Right ventricle myocardium inferior (tissue), 1 donor: ENCODE measurements around the gene SLC38A5. TPM values are rescaled to one million over a fixed set of nuclear protein-coding genes. Genes with fewer than 3 reads are reported as not detected.
"Not testable (repeated sequence)": the region's sequence is repeated elsewhere in the genome, so short reads cannot be mapped to it uniquely, and the experiment has no call there.

Source experiments
- ATAC-seq: fragments of 200-7000 bp; cut with Tn5 transposase; one replicate; pipeline ENCODE4 v1.9.1; 2020; ENCODE audit warnings: mild to moderate bottlenecking, moderate library complexity
- DNase-seq: peaks from one replicate; pipeline ENCODE4 v3.0.0; 2021; ENCODE audit errors: missing footprints
- intact Hi-C: fragments of 100-400 bp; cut with DNase I; formaldehyde crosslinking; loops from one replicate; pipeline ENCODE4 v1.11.0; 2022
- long read RNA-seq: library from polyadenylated mRNA; unstranded; transcript quantifications from one replicate; pipeline ENCODE4 v2.0.0, GENCODE V29; 2021
- total RNA-seq: library from RNA; stranded (reverse); fragmentation: NEBNext Ultra II Directional; extraction: Animal tissue kit (Norgen Biotek cat#: 25700); gene quantifications from one replicate; pipeline ENCODE4 v1.2.1, GENCODE V29; 2021
- donor health status: DM: no; HTN: yes; CAD: no; lungs with severe emphysema.

The SLC38A5 gene
- total RNA-seq: 1.2 TPM
- long read RNA-seq: 0 reads

DNA sequence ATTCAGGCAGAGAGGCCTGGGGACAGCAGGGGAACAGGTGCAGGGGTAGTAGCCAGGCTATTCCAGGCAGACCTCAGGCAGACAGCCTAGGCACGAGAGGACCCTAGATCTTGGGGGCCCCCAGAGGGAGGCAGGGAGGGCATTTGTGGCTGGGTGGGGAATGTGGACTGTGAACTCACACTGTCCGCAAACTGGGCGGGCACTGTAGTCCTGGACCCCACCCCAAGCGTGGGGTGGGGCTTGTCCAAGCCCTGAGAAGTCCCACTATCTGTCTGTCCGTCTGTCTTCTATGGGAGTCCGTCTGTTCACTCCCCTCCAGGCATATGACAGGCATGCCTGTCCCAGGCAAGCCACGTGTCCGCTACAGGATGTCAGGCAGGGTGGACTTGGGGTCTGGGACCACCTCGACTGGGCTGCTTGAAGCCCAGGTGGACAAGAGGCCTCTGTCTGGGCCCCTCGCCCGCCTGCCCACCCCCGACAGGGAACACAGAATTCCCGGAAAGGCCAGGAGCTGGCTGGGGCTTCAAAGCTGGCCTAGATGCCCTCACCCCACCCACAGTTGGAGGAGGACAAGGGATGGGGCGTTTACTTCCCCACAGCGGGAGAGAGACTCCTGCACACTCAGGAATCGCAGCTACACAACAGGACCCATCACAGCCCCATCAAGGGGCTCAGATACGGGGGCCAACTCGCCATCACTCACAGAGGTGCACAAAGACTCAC lies at the start of gene SLC38A5:
Gene SLC38A5, minus strand, starts transcription at position 151 of the 723 bp plus-strand sequence. CDS start 2,336 bp downstream, outside the sequence.
- intact Hi-C loops: no loop called here
- ATAC-seq: no peak

DNA sequence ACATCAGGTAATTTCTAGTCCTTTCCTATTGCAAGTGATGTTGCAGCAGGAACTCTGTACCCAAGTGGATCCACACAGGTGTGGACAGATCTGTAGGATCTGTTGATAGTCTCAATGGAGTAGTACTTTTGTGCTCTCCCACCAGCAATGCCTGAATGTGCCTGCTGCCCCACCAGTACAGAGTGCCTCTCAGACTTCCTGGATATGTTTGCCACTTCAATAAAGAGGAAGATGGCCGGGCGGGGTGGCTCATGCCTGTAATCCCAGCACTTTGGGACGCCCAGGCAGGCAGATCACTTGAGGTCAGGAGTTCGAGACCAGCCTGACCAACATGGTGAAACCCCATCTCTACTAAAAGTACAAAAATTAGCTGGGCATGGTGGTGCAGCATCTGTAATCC lies 49.4 kb upstream of the SLC38A5 start:
- ATAC-seq, DNase-seq, intact Hi-C loops: not testable (repeated sequence)

More for the DNA sequence above, at the start of gene SLC38A5:
- DNase-seq: no peak

DNA sequence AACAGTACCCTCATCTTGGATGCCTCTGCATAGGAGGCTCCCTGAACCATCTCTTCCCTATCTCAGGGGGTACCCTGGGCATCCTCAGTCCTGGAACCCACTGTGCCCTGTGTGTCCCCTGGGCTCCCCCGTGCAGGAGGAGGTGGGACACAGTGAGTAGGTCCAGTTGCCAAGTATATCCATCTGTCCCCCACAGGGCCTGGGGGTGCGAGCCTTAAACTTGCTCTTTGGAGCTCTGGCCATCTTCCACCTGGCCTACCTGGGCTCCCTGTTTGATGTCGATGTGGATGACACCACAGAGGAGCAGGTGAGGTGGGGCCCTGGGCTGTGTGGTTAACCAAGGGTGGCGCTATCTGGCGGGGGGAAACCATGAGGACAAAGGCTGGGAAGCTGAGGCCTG lies 46.9 kb upstream of the SLC38A5 start:
- ATAC-seq: no peak
- intact Hi-C loops: no loop called here
- DNase-seq: no peak

DNA sequence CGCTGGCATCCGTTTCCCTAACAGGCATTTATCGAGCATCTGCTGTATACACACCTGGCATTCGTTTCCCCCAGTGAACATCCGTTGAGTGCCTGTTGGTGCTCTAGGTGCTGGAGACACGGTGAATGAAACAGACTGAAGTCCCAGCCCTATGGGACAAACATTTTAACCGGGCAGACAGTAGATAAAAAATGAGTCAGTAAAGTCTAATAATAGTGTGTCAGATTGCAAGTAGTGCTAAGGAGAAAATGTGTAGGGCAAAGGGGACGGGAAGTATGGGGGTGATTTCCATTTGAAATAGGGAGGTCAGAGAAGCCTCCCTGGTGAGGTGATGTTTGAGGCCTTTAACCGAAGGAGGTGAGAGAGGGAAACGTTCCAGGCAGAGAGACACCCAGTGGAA lies 46.2 kb upstream of the SLC38A5 start:
- DNase-seq: no peak
- intact Hi-C loops: no loop called here
- no peak for ATAC-seq

DNA sequence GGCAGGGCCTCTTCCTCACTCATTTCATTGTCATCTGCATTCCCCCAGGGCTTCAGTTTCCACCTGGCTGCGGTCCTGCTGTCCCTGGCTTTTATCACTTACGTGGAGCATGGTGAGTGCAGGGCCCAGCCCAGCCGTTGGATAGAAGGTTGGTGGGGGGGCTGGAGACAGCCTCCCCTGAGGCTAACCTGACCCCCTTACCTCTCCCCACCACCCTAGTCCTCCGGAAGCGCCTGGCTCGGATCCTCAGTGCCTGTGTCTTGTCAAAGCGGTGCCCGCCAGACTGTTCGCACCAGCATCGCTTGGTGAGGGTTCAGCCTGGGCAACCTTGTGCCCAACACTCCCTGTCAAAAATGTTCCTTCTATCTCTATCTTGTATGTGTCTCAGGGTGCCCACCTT lies 45.8 kb upstream of the SLC38A5 start:
- DNase-seq (no peak), ATAC-seq (no peak)
- intact Hi-C loops: no loop called here

DNA sequence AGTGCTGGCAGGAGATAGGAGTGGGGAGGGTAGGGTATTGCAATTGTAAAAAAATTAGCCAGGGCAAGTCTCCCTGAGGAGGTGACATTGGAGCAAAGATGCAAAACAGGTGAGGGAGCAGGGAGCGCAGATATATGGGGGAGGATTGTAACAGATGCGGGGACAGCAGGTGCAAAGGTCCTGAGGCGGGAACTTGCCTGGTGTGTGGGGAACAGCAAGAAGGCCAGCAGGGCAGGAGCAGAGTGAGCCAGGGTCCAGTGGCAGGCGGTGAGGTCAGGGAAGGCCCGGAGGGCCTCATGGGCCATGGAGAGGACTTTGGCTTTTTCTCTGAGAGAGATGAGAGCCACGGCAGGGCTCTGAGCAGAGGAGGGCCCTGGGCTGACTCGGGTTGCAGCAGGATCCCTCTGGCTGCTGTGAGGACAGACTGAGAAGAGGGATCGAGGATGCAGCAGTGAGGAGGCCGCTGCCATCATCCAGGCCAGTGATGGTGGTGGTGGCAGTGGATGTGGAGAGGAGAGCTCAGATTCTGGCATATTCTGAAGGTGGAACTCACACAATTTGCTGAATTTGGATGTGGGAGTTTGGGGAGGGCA lies 44.9 kb upstream of the SLC38A5 start:
- DNase-seq (no peak), ATAC-seq (no peak)
- intact Hi-C loops: no loop called here

DNA sequence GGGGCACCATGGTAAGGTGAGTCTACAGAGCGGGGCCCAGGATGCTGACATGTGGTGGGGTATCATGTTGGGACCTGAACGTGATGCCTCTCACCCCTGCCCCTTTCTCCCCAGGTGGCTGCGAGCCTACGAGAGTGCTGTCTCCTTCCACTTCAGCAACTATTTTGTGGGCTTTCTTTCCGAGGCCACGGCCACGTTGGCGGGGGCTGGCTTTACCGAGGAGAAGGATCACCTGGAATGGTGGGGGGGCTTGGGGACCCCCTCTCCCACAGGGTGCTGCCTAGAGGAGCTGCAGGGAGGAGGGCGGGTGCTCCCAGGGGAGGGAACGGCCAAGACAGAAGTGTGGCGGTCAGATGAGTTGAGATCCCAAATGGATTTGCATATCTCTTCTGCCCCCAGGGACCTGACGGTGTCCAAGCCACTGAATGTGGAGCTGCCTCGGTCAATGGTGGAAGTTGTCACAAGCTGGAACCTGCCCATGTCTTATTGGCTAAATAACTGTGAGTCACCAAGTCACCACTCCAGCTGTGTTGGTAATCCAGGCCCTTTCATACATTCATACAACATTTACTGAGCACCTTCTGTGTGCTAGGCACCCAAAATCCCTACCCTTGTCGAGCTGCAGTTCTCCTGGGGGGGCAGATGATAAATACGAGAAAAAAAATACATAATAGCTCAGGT lies 44.2 kb upstream of the SLC38A5 start:
- ATAC-seq (no peak), DNase-seq (no peak)
- intact Hi-C loops: no loop called here

DNA sequence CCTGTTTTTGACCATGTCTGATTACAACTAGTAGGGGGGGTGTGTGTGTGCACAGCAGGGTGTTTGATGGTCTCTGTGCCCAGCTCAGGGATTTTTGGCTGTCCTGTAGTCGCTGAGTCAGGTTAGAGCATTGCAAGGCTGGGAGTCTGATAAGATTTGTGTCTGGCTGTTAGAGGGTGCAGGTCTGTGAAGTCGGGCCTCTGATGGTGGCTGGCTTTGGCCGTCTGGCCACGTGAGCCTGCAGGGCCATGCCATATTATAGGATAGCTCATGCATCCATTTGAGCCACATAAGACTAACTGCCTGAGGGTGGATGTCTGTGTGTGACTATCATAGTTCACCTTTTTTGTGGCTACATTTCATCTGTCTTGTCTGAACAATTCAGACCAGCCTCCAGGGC lies 43.6 kb upstream of the SLC38A5 start:
- DNase-seq (no peak), ATAC-seq (no peak)
- intact Hi-C loops: no loop called here

DNA sequence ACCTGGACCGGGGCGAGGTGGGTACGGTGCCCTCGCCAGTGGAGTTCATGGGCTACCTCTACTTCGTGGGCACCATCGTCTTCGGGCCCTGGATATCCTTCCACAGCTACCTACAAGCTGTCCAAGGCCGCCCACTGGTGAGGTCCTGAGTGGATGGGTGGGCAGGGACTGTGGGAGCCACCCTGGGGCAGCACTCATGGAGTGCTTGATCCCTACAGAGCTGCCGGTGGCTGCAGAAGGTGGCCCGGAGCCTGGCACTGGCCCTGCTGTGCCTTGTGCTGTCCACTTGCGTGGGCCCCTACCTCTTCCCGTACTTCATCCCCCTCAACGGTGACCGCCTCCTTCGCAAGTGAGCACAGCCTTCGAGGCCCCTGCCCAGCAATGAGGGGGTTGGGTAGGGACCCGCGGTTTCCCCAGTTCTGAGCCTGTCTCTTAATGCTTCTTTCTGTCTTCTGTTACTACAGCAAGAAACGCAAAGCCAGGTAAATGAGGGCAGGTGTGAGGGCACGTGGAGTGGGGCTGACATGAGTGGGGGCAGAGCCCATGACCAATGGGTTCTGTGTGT lies 42.4 kb upstream of the SLC38A5 start:
- DNase-seq: no peak
- intact Hi-C loops: no loop called here

DNA sequence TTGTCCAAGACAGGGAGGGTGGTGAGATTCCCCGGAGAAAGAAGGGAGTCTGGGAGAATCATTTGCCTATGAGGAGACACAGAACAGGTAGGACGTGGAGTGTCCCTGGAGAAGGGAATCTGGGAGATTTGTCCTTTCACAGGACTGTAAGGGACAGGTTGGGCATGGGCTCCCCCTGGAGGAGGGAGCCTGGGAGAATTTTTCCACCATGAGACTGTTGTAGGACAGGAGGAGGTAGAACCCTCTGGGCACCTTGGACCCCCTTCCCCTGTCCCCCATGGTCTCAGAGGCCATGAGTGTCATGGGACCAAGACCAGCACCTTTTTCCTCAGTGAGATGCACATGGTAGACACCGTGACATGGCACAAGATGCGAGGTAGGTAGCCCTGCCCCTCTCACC lies 41.5 kb upstream of the SLC38A5 start:
- no peak for ATAC-seq
- intact Hi-C loops: no loop called here
- no peak for DNase-seq

More for the DNA sequence above, 42.4 kb upstream of the SLC38A5 start:
- ATAC-seq: no peak

DNA sequence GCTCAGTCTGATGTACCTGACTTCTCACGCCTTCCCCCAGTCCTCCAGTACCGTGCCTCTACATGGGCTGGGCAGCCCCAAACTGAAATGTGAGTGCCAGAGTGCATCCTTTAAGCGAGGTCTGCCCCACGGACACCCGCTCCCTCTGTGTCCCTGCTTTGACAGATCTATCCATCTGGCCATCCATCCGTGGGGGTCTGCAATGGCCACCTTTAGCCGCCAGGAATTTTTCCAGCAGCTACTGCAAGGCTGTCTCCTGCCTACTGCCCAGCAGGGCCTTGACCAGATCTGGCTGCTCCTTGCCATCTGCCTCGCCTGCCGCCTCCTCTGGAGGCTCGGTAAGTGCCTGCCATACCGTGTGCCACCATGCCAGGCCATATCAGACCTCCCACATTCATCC lies 39.6 kb upstream of the SLC38A5 start:
- DNase-seq: no peak
- intact Hi-C loops: loop anchor here (5.0 kb wide), 1 partner anchor 427 kb away; no protein-coding TSS in a partner anchor
- ATAC-seq: no peak

DNA sequence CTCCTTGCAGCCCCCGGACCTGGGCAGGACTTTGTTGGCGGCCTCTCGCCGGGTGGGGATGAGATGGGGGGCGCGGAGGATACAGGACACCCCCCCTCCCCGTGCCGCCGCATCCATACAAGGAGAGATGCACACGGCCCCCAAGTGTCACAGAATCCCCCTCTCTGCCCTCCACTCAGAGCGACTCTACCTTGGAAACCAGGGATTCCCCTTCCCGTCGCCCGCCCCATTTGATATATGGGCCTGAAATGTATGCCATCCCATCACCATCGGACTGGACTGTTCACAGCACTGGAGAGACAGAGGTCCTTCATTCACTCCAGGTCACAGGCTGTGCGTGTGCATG lies 39.2 kb upstream of the SLC38A5 start:
- intact Hi-C loops: loop anchor here (5.0 kb wide), 1 partner anchor 427 kb away; no protein-coding TSS in a partner anchor
- ATAC-seq (peak; percentile 11), DNase-seq (no peak)

DNA sequence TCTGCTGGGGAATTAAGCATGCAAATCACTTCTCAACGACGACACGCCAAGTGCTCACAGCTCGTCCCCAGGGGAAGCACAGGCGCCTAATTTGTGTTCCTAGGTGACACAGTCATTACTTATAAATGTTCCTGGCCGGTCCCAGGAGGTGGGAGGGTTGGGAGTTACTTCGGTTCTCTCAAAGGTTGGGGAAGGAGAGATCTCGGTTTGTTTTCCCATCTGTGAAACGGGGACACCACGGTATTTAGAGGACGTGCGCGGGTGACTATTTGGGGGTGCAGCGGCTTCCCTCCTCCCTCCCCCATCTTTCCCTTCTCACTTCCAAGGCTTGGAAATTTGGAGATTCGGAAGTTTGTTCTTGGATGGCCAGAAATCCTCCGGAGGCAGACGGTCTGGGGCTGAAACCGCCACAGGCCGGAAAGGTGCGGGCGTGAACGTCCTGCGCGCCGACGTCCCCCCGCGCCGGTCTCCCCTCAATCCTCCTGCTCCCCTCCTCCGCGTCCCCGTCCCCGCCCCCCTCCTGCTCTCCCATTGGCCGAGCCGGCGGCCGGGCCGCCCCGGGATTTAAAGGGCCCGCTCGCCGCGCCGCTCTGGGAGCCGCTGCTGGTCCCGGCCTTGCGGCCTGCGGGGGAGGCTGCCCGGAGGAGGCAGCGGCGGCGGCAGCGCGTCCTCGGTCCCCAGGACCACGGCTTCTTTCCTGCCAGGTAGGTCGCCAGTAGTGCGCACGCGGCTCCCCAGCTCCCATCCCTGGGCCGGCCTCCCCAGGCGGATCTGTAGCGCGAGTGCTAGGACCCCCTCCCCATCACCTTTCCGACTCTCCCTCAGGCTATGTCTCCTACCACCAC lies 38.6 kb upstream of the SLC38A5 start, which contains the start of gene PORCN:
Gene PORCN, plus strand, starts transcription at position 593 of the 845 bp plus-strand sequence. CDS start 829 bp downstream, outside the sequence.
- intact Hi-C loops: loop anchor here (5.0 kb wide), 1 partner anchor 426 kb away; no protein-coding TSS in a partner anchor

DNA sequence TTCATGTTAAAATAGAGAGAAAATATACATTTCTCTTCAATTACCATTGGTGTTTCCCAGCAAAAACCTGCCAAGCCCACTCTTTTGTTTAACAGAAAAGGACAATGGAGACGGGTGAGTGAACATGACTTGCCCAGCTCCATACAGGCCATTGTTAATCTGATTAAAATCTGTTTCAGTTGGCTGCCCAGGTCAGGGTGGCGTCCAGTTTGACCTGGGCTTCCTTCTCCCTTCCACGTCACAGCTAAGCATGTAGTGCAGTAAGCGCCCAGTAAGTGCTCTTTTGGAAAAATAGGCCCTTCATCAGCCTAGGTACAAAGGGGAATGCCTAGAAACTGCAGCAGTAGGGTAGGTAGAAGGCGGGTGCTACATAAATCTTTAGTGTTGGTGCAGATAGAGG lies 37.2 kb upstream of the SLC38A5 start:
- intact Hi-C loops: loop anchor here (5.0 kb wide), 1 partner anchor 425 kb away; no protein-coding TSS in a partner anchor
- DNase-seq (no peak), ATAC-seq (no peak)

More for the DNA sequence above, 38.6 kb upstream of the SLC38A5 start, which contains the start of gene PORCN:
- ATAC-seq: peak; percentile 96
- DNase-seq: peak; percentile 92

DNA sequence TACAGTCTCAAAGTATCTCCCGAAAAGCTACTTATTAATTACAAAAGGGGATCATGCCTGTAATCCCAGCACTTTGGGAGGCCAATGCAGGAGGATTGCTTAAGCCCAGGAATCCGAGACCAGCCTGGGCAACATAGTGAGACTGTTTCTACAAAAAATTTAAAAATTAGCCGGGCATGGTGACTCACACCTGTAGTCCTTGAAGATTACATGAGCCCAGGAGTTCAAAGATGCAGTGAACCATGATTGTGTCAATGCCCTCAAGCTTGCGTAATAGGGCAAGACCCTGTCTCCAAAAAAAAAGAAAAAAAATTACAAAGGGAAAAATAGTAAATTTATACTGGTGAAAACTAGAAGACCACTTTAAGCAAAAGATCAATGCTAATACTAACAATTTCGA lies 35.4 kb upstream of the SLC38A5 start:
- DNase-seq (no peak), ATAC-seq (no peak)
- intact Hi-C loops: loop anchor here (5.0 kb wide), 1 partner anchor 423 kb away; no protein-coding TSS in a partner anchor

DNA sequence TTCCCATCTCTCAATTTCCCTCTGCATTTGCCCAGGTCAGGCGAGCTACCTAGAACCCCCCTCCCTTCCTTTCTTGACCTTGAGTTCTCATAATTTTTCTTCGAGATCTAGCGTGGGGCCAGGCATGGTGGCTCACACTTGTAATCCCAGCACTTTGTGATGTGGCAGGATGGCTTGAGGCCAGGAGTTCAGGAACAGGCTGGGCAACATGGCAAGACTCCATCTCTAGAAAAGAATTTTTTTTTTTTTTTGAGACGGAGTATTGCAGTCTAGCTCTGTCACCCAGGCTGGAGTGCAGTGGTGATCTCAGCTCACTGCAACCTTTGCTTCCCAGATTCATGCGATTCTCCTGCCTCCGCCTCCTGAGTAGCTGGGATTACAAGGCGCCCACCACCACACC lies 34.2 kb upstream of the SLC38A5 start:
- intact Hi-C loops: no loop called here
- ATAC-seq: no peak
- DNase-seq: no peak

DNA sequence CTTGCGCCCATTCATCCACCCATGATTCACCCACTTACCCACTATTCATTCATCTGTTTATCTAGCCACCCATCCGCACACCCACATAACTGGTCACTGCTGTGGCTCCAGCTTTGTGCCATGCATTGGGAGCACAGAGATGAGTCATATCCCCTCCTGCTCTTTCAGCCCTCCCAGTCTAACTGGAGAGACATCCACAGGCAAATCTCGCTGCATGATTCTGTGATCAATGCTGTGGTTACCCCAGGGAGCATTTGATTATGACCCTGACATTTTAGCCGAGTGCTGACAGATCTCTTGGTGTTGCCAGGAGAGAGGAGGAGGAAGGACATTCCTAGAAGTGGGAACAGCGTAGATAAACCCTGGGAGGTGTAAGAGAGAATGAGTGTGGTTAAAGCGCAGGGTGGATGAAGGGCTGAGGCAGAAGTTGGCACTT lies 28.3 kb upstream of the SLC38A5 start:
- intact Hi-C loops: no loop called here
- DNase-seq (no peak), ATAC-seq (no peak)

DNA sequence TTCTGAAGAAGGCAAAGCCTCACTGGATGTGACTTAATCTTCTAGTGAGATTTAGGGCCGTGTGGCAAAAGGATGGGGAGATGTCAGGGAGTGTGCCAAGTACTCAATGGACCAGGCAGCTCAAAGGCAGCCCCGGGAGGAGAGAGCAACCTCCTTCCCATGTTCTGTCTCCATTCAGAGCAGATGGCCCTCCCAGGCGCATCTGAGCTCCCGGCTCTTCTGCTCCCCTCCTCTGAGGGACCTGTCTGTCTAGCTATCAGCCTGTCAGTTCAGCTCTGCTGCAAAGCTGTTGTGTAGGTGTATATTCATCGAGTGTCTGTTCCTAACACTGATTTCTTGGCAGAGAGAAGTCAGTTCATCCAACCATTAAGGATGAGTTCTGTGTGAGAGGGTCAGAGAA lies 27.8 kb upstream of the SLC38A5 start:
- no peak for ATAC-seq
- intact Hi-C loops: no loop called here

More for the DNA sequence above, 27.8 kb upstream of the SLC38A5 start:
- DNase-seq: no peak
